Right lobe of liver (tissue), 4 donors: ENCODE results near the gene ADH4.

Source experiments
- CTCF ChIP-seq, 4 donors: fragments of 200-600 bp in 3 of 4; fragments of 450-650 bp in 1 of 4; IDR thresholded peaks; one replicate each; pipeline versions ENCODE4 v1.5.1 to v1.8.0; 2016 to 2022; ENCODE audit warnings: antibody characterized with exemption in 4 of 4, mild to moderate bottlenecking in 2 of 4
- POLR2A ChIP-seq: fragments of 450-650 bp; IDR thresholded peaks from one replicate; pipeline ENCODE4 v1.6.1; 2017; ENCODE audit warnings: antibody characterized with exemption, mild to moderate bottlenecking
- donor health status: DM: no; HTN: no; CAD: no.
- donor health status: DM: no; HTN: no; CAD: no.
- donor health status: DM: no; HTN: yes; CAD: no.

- TF ChIP-seq CTCF (IDR thresholded peaks at IDR 0.05) (no peak), POLR2A (no peak)
These were observed 17.4 kb upstream of the ADH4 start for GRCh38 chr4:99161373-99162099.
